Brain microvascular endothelial cell (primary cell): ENCODE data around the gene MYL4.
A peak's percentile ranks its signal among the peaks of the same experiment; 100 is the strongest.

ENCODE experiments used
- DNase-seq: peaks from one replicate; pipeline ENCODE4 v3.0.0-alpha.2; 2020
- H3K27ac ChIP-seq: fragments of 250-450 bp; sonication (Bioruptor Pico); 2 replicates; pipeline ENCODE4 v1.5.1; 2020; ENCODE audit warnings: mild to moderate bottlenecking, moderate library complexity
- H3K27me3 ChIP-seq: fragments of 250-450 bp; sonication (Bioruptor Pico); replicated peaks from 2 replicates; pipeline ENCODE4 v1.5.1; 2020; ENCODE audit warnings: mild to moderate bottlenecking
- H3K36me3 ChIP-seq: fragments of 250-450 bp; sonication (Bioruptor Pico); replicated peaks from 2 replicates; pipeline ENCODE4 v1.5.1; 2020; ENCODE audit warnings: mild to moderate bottlenecking
- H3K4me3 ChIP-seq: 2 replicates; pipeline ENCODE4 v1.5.1; 2011; ENCODE audit warnings: low read depth, mild to moderate bottlenecking, control low read depth, low read length, moderate library complexity
- CTCF ChIP-seq: IDR thresholded peaks from 2 replicates; pipeline ENCODE4 v1.5.1; 2011; ENCODE audit warnings: low read depth, mild to moderate bottlenecking, moderate library complexity, low read length, control low read depth, inconsistent platforms; ENCODE audit errors: missing control alignments
- in situ Hi-C: cut with HindIII; loops from 2 replicates; pipeline ENCODE4 v1.10.0; 2017; ENCODE audit warnings: low sequenced_read_pairs, low pct_ligation_motif_present

MYL4 gene

GRCh38 chr17:47199627-47200324, 9.4 kb upstream of the MYL4 start:
- Histone ChIP-seq H3K36me3 (no peaks in the 10 kb centered on the region), H3K4me3 (no peak overlapping the region)
- TF ChIP-seq CTCF, result no peak

GRCh38 chr17:47200325-47200664, 8.9 kb upstream of the MYL4 start:
- no peaks in the 10 kb centered on the region for H3K27me3 ChIP-seq
- H3K4me3 ChIP-seq, result no peak overlapping the region
- no peak for TF ChIP-seq CTCF
- DNase-seq, result no peak
- no peaks in the 10 kb centered on the region for H3K36me3 ChIP-seq
- H3K27ac ChIP-seq, result no peak overlapping the region
- in situ Hi-C loops, result no loop called here

More at GRCh38 chr17:47199627-47200324, 9.4 kb upstream of the MYL4 start:
- H3K27ac ChIP-seq, result no peak overlapping the region
- in situ Hi-C loops, result no loop called here
- DNase-seq, result no peak
- no peaks in the 10 kb centered on the region for H3K27me3 ChIP-seq

- in situ Hi-C loops, result no loop called here
- no peak for DNase-seq
- TF ChIP-seq CTCF, result no peak
- Histone ChIP-seq H3K36me3 (no peaks in the 10 kb centered on the region), H3K4me3 (no peak overlapping the region), H3K27ac (no peak overlapping the region), H3K27me3 (no peaks in the 10 kb centered on the region)
Observed at GRCh38 chr17:47201166-47201565, 8.0 kb upstream of the MYL4 start.

- H3K36me3 ChIP-seq, result no peaks in the 10 kb centered on the region
- DNase-seq, result peak; percentile 34
- in situ Hi-C loops, result no loop called here
- no peaks in the 10 kb centered on the region for H3K27me3 ChIP-seq
- no peak overlapping the region for H3K4me3 ChIP-seq
- H3K27ac ChIP-seq, result no peak overlapping the region
- TF ChIP-seq CTCF, result no peak
Observed at GRCh38 chr17:47203984-47204721, 5.0 kb upstream of the MYL4 start.

GRCh38 chr17:47204722-47205418, 4.3 kb upstream of the MYL4 start:
- TF ChIP-seq CTCF, result no peak
- in situ Hi-C loops, result no loop called here
- Histone ChIP-seq H3K27ac (no peak overlapping the region), H3K4me3 (no peak overlapping the region), H3K36me3 (no peaks in the 10 kb centered on the region), H3K27me3 (no peaks in the 10 kb centered on the region)
- DNase-seq, result no peak
